ENCODE measurements around the gene SLC39A11.

DNA sequence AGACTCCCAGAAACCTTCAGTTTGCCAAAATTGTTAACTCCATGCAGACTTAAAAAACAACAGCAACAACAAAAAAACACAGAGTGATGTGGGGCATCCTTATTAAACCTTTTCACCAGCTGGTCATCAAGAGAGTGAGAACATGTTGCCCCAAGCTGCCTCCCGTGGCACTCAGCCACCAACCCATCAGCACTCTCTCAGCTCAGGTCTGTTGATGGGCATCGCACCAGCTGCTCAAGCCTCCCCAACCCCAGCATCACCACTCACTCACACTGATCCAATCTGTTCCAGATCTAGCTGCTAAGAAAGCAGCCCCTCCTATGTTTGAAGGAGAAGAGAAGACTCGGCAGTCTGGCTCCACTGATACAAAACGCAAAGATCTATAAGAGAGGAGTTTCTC lies 46.8 kb downstream of the SLC39A11 start:
- TF ChIP-seq CTCF (IDR thresholded peaks at IDR 0.05) (no peak), POLR2A (IDR thresholded peaks at IDR 0.05) (no peak)

Measured in body of pancreas (tissue), 4 donors.